SIG-M5 (cell line): ENCODE measurements around the gene TMED5.
"Not testable (repeated sequence)": the region's sequence is repeated elsewhere in the genome, so short reads cannot be mapped to it uniquely, and the experiment has no call there.

ENCODE experiments used
- DNase-seq: peaks from one replicate; lab custom pipeline; 2025; lab: John Stamatoyannopoulos, UW

TMED5 gene

DNA sequence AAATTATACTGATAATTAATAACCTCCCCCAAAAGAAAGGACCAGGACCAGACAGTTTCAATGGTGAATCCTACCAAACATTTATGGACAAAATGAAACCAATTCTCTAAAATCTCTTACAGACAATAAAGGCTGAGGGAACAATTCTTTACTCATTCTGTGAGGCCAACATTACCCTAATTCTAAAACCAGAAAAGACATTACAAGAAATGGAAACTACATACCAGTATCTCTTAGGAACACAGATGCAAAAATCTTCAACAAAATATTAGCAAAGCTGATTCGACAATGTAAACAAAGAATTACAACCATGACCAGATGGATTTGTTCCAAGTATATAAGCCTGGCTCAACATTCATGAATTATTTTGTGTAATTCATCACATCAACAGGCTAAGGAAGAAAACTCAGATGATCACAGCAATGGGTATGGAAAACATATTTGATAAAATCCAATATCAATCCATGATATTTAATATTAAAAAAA lies 8.6 kb downstream of the TMED5 start:
- DNase-seq, result no peak

DNA sequence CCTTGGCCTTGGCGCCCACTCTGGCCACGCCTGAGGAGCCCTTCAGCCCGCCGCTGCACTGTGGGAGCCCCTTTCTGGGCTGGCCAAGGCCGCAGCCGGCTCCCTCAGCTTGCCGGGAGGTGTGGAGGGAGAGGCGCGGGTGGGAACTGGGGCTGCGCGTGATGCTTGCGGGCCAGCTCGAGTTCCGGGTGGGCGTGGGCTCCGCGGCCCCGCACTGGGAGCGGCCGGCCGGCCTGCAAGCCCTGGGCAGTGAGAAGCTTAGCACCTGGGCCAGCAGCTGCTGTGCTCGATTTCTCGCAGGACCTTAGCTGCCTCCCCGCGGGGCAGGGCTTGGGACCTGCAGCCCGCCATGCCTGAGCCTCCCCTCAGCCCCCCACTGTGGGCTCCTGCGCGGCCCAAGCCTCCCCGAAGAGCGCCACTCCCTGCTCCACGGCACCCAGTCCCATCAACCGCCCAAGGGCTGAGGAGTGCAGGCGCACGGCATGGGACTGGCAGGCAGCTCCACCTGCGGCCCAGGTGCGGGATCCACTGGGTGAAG lies 10.0 kb downstream of the TMED5 start:
- not testable (repeated sequence) for DNase-seq

DNA sequence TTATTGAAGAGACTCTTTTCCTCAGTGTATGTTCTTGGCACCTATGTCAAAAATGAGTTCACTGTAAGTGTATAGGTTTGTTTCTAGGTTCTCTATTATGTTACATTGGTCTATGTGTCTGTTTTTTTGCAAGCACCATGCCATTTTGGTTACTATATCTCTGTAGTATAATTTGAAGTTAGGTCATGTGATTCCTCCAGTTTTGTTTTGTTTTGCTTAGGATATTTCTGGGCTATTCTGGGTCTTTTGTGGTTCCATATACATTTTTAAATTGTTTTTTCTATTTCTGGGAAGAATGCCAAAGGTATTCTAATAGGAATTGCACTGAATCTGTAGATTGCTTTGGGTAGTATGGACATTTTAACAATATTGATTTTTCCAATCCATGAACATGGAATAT lies 13.2 kb downstream of the TMED5 start:
- no peak for DNase-seq

DNA sequence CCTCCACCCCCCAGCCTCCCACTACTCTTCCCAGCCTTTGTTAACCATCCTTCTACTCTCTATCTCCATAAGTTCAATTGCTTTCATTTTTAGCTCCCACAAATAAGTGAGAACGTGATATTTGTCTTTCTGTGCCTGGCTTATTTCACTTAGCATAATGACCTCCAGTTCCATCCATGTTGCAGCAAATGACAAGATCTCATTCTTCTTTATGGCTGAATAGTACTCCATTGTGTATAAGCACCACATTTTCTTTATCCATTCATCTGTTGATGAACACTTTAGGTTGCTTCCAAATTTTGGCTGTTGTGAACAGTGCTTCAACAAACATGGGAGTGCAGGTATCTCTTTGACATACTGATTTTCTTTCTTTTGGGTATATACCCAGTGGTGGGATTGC lies 14.3 kb downstream of the TMED5 start:
- DNase-seq, result not testable (repeated sequence)

DNA sequence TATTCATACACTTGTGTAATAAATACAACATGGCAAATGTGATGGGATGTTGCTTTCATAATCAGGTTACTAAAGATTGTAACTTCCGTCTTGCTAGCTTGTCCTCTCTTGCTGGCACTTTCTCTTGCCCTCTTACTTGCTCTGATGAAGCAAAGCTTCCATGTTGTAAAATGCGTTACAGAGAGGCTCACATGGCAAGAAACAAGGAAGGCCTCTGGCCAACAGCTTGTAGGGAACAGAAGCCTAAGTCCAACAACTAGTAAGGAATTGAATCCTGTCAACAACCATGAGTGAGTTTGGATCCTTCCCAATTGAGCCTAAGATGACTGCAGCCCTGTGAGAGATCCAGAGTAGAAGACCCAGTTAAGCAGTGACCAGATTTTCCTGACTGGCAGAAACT lies 15.4 kb downstream of the TMED5 start:
- no peak for DNase-seq

DNA sequence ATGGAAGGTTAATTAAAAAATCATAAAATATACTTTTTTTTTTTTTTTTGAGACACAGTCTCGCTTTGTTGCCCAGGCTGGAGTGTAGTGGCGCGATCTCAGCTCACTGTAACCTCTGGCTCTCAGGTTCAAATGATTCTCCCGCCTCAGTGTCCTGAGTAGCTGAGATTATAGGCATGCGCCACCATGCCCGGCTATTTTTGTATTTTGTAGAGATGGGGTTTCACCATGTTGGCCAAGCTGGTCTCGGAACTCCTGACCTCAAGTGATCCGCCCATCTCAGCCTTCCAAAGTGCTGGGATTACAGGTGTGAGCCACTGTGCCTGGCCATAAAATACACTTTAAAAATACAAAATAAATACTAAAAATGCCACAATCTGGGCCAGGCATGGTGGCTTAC lies 16.9 kb downstream of the TMED5 start:
- DNase-seq, result not testable (repeated sequence)

DNA sequence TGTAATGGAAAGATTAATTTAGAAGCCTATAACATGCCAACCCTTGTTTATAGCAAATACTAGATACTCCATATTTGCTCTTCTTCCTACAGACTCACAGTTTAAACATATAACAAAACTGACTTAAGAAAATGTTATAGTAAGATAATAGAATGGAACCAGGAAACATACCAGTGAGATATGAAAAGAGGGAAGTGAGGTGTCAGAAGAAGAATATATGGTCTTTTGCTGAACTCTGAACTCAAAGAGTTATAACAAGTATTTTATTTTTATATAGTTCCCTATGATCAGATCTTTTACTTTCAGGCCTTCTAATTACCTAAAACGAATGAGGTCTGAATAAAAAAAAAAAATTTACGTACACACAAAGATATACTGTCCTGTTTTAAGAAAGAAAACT lies 20.9 kb downstream of the TMED5 start:
- DNase-seq, result no peak

DNA sequence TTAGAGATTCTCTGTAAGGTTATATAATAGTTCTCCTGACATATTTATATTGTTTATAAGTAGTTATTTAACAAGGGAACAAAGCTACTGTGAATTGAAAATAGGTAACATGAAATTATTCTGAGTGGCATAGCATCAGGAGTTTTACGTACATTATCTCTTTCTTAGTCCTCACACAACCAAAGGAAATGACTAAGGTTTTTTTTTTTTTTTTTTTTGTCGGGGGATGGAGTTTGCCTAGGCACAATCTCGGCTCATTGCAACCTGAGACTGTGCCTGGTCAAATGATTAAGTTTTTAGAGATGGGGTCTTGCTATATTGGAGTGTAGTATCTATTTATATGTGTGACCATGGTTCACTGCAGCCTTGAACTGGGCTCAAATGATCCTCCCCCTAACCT lies 24.9 kb downstream of the TMED5 start:
- DNase-seq, result no peak

DNA sequence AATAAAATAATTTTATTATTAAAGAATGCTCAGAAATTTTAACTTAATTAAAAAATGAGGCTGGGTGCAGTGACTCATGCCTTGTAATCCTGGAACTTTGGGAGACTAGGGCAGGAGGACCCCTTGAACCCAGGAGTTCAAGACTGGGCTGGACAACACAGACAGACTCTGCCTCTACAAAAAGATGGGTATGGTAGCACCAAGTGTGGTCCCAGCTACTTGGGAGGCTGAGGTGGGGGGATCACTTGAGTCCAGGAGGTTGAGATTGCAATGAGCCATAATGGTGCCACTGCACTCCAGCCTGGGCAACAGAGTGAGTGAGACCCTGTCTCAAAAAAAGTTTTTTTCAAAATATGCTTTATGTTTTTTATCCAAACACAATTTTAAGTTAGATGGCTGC lies 25.3 kb downstream of the TMED5 start:
- DNase-seq, result no peak

DNA sequence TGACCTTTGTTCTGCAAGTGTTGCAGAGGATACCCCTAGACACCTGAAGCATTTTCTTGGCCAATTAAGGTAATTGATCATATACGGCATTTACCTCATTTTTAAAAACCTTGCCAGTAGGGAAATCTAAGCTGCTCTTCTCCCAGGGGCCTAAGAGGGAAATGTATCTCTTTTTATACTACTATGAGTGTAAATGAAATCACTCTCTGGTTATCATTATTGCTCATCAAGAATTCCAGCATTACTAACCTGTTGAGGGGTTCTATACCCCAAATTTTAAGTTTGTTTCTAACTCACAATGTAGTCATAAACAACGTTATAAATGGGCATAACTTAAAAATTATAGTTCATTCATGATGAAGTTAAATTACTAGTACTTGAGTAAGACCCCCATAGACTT lies 27.4 kb downstream of the TMED5 start:
- no peak for DNase-seq

DNA sequence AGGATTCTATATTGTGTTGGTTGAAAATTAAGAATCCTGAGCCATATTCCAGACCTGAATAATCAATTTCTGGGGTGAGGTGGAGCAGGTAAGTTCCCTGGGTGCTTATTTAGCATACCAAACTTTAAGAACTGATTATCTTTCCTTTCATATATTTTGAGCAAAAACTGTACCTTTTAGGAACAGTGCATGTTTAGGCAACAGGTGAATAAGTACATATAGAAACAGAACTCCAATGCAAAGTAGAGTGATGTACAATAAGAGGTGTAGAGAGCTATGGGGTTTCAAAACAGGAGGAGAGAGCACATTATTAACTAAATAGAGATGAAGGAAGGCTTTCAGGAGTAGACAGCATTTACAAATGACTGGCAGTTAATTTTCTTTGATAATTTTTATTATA lies 28.7 kb downstream of the TMED5 start:
- no peak for DNase-seq

DNA sequence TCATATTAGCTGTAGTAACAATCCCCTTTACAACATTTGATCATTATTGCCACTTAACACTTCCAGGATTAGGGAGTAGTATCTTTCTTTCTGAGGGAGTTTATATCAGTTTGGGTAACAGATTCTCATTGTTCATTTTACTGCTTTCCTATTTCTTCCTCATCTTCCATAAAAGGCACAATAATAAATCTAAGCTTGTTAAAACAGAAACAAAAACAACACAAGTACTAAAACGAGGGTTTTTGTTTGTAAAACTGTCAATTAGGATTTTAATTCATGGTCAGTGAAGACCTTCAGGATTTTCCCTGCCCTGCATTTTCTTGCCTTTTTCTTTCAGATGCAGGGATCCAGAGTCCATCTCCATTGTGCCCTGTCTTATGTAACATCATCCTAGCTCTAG lies 29.5 kb downstream of the TMED5 start:
- no peak for DNase-seq

DNA sequence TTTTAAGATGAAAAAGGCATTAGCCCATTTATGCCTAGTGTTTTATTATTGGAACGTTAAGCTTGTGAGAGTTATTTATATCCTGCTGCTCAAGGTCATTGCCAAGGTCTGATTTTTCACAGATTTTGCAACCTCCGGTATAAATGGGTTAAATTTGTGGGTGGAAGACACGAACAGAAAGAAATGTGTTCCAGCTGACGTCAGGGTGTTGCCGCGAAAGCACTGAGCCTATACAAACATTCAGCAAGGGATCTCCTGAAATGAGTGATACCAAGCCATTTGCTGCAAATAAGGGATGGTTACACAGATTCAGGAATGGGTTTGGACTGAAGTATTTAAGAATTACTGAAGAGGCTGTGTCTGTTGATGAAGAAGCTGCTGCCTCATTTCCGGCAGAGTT lies 32.2 kb downstream of the TMED5 start:
- no peak for DNase-seq

DNA sequence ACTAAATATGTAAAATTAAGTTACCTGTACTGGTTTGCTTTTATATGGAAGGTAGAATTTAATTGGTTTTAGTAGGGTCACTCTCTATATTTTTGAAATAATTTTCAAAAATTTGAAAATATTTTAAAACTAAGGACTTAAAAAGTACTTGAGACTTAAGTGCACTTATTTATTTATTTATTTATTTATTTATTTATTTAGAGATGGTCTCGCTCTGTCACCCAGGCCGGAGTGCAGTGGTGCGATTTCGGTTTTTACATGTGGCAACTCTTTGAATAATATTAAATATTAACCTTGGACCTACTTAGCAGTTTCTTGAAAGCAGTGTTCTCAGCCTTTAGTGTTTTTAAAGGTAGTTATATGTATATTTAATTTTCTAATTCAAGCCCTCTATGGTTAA lies 36.4 kb downstream of the TMED5 start:
- no peak for DNase-seq

DNA sequence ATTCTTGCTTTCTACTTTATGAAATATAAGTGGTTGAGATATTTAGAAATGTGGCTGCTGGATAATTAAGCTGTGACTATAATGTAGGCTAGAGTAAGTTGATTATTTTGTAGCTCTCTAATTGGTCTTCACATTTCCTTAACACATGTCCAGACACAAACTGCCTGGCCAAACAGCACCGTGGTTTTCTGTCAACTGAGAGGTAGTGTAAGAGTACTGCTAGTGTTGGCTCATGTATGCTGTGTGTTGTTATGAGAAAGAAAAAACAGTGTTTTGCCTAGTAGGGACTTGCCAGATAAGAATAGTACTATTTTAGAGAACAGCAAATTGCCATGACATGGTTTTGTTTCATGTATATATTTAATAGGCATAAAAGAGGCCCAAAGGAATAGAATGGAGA lies 37.1 kb downstream of the TMED5 start:
- DNase-seq, result no peak

DNA sequence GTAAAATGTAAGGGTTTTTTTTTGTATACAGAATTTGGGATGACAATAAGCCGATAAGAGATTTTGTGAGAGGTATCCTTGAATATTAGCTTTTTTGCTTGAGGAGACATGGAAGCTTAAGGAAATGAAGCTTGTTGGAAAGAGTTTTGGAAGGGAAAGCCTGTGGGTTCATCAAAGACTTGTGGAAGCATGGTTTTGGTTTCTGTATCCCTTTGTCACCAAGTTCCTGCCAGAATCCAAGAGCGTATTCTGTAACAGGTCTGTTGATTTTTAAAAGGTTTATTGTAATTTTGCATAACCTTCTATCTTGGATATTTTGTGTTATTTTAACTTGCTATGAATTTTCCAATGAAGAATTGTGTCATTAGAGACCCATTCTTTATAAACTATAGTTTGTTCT lies 38.1 kb downstream of the TMED5 start:
- no peak for DNase-seq

DNA sequence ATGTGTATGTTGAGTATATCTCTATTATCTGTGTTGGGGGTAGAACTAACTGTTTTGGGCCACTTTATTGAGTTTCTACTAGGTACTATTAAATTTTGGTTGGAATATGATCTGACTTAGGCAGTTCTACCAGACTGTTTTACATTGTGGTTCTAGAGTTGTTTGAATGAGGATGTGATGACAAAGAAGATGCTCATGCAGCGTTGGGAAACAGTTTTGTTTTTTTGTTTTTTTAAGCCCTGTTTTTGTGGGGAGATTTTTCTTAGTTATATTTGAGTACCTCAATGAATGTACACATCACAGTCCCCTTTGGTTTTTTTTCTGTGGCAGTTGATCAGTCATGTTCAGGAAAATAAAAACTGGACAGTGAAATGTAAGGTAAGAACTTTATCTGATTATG lies 40.1 kb downstream of the TMED5 start:
- no peak for DNase-seq

DNA sequence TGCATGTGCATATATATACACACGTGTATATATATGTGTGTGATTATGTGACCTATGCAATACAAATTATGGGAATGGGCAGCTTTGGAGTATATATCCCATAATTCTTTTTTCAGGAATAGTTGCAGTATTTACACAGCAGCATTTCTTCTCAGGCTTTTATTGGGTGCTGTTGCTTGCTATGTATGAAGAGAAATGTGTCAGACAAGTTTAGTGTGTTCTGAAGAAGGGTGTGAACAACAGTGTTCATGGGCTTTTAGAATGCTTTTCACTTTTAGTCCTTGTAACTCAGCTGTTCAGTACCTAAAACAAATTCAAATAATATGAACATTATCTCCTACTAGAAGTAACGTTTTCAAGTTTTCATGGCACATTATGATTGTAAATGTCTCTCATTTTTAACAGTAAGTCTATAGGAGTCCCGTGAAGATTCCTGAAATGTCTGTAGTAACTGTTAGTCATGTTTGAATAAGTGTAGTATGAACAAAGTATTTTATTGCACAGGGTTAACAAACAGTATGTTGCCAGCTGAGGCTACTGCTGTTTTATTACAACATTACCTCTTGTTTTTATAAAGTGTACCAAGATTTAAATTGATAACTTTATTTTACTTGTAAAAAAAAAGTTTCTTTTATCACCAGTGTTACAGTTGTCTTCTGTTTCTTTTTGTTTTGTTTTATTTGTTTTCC lies 42.5 kb downstream of the TMED5 start:
- no peak for DNase-seq

DNA sequence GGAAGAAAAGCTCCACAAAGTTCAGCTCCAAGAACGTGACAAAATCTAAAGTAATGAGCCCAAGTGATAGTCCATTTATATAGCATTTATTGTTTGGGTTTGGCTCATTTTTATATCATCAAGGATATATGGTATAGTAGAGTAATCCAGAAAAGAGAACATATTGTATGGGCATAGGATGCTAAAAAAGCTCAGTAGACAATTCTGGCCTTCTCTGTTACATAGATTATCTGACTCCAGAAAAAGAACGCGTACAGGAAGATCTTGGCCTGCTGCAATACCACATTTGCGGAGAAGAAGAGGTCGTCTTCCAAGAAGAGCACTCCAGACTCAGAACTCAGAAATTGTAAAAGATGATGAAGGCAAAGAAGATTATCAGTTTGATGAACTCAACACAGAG lies 43.8 kb downstream of the TMED5 start:
- no peak for DNase-seq

DNA sequence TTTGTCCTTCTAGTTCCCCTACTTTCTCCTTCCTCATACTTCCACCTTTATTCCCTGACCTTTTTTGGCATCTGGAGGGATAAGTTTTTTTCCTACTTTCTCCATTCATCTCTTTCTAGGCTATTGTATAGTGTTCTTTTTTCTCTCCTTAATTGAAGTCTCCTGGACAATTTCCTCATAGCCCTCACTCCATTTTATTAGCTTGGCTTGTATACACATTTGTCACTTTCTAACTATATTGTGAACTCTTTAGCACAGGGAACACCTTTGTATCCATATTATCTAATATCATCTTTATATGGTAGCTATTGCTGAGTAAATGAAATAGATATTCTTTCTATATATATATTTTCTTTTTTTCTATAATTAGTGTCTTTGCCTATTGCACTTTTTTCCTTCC lies 47.6 kb downstream of the TMED5 start:
- no peak for DNase-seq

DNA sequence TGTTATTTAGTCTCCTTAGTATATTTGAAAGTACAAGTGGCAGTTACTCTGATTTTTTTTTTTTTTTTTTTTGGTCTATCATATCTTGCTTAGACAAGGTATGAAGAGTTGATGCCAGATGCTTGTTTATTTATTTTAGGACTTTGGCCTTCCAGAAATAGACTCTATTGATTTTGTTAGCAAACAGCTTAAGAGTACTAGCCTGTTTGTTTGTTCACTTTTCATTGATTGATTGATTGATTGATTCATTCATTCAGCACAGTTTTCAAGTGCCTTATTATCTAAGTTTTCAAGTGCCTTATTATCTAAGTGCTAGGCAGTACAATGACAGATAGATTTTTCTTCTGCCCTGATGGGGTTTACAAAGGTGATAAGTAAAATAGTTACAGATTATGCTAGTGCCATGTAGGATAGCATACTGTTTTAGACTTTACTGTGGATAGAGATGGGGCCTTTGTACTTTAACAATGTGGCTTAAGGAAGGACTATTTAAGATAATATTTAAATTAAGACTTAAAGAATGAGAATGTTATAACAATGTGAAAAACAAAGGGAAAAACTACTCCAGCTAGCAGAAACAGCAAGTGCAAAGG lies 50.6 kb downstream of the TMED5 start:
- no peak for DNase-seq

DNA sequence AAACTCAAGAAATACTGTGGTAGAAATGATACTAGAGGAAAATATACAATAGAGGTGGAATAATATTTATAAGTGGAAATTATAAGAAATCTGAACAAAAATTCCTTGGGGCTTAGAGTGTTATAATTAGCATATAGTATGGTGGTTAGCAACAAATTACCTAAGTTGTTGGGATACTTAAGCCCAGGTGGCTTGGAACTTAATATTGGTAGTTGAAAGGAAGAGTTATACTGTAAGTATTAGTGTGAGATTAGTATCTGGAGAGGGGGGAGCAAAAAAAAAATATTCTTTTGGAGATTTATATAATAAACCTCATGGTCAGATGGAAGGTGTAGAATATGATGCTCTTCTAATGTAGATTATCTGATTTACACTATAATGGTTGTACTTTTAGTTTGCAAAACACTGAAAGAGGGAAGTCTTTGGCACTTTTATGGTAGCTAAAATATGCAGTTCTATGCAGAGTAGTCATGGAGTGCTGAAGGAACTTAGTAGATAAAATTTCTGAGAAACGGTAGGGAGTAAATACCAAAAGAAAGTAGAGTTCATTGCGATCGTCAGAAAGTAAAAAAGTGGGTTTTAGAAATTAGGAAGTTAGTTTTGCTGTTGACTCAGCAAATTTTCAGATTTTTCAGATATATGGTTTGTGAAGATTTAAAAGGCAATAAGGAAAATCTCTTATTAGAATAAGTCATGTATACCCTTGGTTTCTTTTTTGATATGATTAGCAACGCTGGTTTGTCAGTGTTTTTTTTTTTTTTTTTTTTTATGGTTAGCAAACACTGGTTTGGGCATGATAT lies 55.5 kb downstream of the TMED5 start:
- no peak for DNase-seq

DNA sequence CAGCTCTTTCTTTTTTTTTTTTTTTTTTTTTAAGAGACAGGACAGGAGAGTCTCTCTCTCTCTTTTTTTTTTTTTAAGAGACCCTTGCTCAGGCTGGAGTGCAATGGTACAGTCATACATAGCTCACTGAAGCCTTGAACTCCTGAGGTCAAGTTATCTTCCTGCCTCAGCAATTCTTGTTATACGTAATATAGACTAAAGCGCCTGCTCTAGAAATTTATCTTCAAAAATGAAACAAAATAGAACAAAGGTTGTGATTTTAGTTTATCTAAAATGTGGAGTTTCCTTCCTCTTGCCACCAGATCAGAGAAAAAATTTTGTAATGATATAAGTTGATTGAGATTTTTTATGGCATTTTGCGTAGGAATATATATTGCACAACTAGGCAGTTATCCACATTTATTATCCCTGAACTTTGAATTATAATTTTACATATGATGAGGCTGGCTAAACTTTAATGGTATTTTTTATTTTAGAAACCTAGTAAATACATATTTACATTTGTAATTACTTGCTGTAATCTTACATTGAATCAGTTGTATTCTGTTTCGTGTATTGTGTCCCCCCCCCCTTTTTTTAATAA lies 56.9 kb downstream of the TMED5 start:
- no peak for DNase-seq
